ENCODE results near the gene PALB2.

PALB2 gene

GRCh38 chr16:23679986-23680336 lies 38.9 kb upstream of the PALB2 start:
- POLR2A ChIA-PET, result interaction anchor here (0.5 kb wide), 1 partner anchor 854 kb away, joined by 3 read pairs; no protein-coding TSS in a partner anchor
- no peak for DNase-seq (ENCODE audit: extremely low spot score)
- CTCF ChIA-PET, result interaction anchor here (1.0 to 2.1 kb wide), 3 partner anchors 13 to 29 kb away, joined by 3 to 7 read pairs (median 4); no protein-coding TSS in a partner anchor
- no peak for TF ChIP-seq CTCF (IDR thresholded peaks at IDR 0.05; ENCODE audit: control extremely low read depth, extremely low read depth, low read depth, missing control alignments)

- ChIA-PET CTCF (interaction anchor here (0.7 to 2.1 kb wide), 5 partner anchors 14 to 825 kb away, joined by 3 to 7 read pairs (median 4); no protein-coding TSS in a partner anchor), POLR2A (interaction anchor here (0.5 kb wide), 1 partner anchor 854 kb away, joined by 3 read pairs; no protein-coding TSS in a partner anchor)
- DNase-seq (ENCODE audit: extremely low spot score), result peak; percentile 52
- TF ChIP-seq CTCF (IDR thresholded peaks at IDR 0.05; ENCODE audit: control extremely low read depth, extremely low read depth, low read depth, missing control alignments), result no peak
Observed at GRCh38 chr16:23679274-23679985, 38.3 kb upstream of the PALB2 start.

GRCh38 chr16:23678430-23679273 lies 37.5 kb upstream of the PALB2 start, which contains the start of gene PLK1:
Gene PLK1 (plus strand): TSS chr16:23678889. CDS start chr16:23678933, 44 bp downstream.
- TF ChIP-seq CTCF (IDR thresholded peaks at IDR 0.05; ENCODE audit: control extremely low read depth, extremely low read depth, low read depth, missing control alignments), result no peak
- CTCF ChIA-PET, result interaction anchor here (1.0 to 2.9 kb wide), 11 partner anchors 8 to 826 kb away, joined by 3 to 13 read pairs (median 5); no protein-coding TSS in a partner anchor
- peak; percentile 94 for DNase-seq (ENCODE audit: extremely low spot score)
- POLR2A ChIA-PET, result interaction anchor here (0.9 to 1.0 kb wide), 2 partner anchors 7 to 8 kb away, joined by 3 read pairs; no protein-coding TSS in a partner anchor

GRCh38 chr16:23676924-23677480 lies 35.9 kb upstream of the PALB2 start:
- ChIA-PET CTCF (interaction anchor here (1.4 to 2.9 kb wide), 7 partner anchors 9 to 576 kb away, joined by 3 to 13 read pairs (median 5); partner anchors contain the start of genes EARS2 and UBFD1), POLR2A (no interaction called here)
- TF ChIP-seq CTCF (IDR thresholded peaks at IDR 0.05; ENCODE audit: control extremely low read depth, extremely low read depth, low read depth, missing control alignments), result no peak
- DNase-seq (ENCODE audit: extremely low spot score), result no peak

GRCh38 chr16:23673971-23674614 lies 33.0 kb upstream of the PALB2 start:
- DNase-seq (ENCODE audit: extremely low spot score), result no peak
- POLR2A ChIA-PET, result no interaction called here
- CTCF ChIA-PET, result interaction anchor here (0.6 to 1.0 kb wide), 3 partner anchors 11 to 19 kb away, joined by 3 read pairs; no protein-coding TSS in a partner anchor
- no peak for TF ChIP-seq CTCF (IDR thresholded peaks at IDR 0.05; ENCODE audit: control extremely low read depth, extremely low read depth, low read depth, missing control alignments)
